Coronary artery (tissue), 2 donors: ENCODE measurements around the gene EMX2.
A peak's percentile ranks its signal among the peaks of the same experiment; 100 is the strongest.

ENCODE experiments used
- DNase-seq: peaks from one replicate; pipeline ENCODE4 v3.0.0-alpha.2; 2017; ENCODE audit warnings: low spot score
- H3K27ac ChIP-seq, 2 donors: fragments of 200-600 bp; sonication (generic); one replicate each; pipeline ENCODE4 v1.5.1; 2016 to 2019
- H3K4me3 ChIP-seq: fragments of 200-600 bp; sonication (generic); 2 replicates; pipeline ENCODE4 v1.5.1; 2016; ENCODE audit warnings: mild to moderate bottlenecking, moderate library complexity
- CTCF ChIP-seq: fragments of 200-600 bp; sonication (generic); IDR thresholded peaks from one replicate; pipeline ENCODE4 v1.5.1; 2019; ENCODE audit warnings: antibody characterized with exemption

Gene EMX2

GRCh38 chr10:117536072-117536865 lies 6.3 kb upstream of the EMX2 start:
- H3K27ac ChIP-seq = no peak overlapping the region
- H3K4me3 ChIP-seq = no peak overlapping the region
- TF ChIP-seq CTCF = no peak
- DNase-seq = no peak

GRCh38 chr10:117536866-117537435 lies 5.6 kb upstream of the EMX2 start:
- Histone ChIP-seq H3K27ac (no peak overlapping the region), H3K4me3 (no peak overlapping the region)
- TF ChIP-seq CTCF = no peak
- no peak for DNase-seq

DNA sequence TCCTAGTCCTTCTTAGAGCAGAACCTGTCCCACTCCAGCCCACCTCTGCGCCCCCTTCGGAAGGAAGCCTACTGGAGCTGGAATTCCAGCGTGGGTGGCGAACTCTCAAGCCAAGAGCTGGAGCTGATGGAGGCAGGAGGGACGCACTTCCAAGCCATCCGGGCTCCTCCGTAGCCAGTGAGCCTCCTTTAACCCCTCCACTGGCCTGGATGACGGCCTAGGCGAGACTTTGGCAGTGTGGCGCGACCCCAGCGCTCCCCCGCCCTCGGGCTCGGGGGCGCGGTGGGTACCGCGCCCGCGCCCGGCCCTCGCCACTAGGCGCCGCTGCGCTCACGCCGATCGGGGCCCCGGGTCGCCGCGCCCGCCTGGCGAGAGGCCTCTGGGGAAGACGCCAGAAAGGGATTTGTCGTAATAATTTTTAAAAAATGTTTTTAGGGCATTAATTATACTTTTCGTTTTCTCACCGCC lies 5.1 kb upstream of the EMX2 start:
- Histone ChIP-seq H3K4me3 (peak overlapping the region; percentile 41), H3K27ac (no peak overlapping the region)
- DNase-seq = no peak
- TF ChIP-seq CTCF = peak; percentile 73

DNA sequence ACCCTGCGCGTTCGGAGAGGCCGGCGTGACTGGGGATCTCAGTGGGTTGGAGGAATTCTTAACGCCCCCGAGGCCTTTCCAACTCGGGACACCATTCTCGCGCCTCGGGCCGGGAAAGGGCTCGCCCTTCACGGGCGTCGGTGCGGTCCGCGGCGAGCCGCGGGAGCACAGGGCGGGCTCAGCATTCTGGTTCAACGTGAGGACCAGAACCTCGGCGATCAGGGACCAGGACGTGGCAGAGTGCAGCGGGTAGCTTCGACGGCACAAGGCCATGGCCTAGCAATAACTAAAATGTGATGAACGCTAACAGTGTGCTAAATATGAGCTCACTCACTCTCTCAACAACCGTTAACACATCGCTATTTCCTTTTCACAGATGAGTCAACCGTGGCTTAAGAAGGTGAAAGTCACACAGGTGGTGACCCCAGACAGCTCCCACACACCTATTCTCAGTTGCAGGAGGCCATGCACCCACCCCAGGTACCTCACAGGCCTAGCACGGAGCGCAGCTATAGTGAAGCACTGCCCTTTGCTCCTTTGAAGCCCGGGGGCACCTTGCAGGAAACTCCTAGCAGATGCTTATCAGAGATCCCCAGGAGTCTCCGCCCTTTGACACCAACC lies 4.5 kb upstream of the EMX2 start:
- no peak for TF ChIP-seq CTCF
- peak overlapping the region; percentile 41 for H3K4me3 ChIP-seq
- DNase-seq = no peak
- no peak overlapping the region for H3K27ac ChIP-seq

- TF ChIP-seq CTCF = no peak
- H3K27ac ChIP-seq = no peak overlapping the region
- peak; percentile 46 for DNase-seq
- no peak overlapping the region for H3K4me3 ChIP-seq
These were observed 3.2 kb upstream of the EMX2 start for GRCh38 chr10:117539361-117539773.

- Histone ChIP-seq H3K4me3 (no peak overlapping the region), H3K27ac (no peak overlapping the region)
- no peak for TF ChIP-seq CTCF
- DNase-seq = peak; percentile 54
These were observed 2.5 kb upstream of the EMX2 start for GRCh38 chr10:117539903-117540639.
